MM.1S (cell line): ENCODE data around the gene RAI1.

Source experiments
- DNase-seq: peaks from one replicate; pipeline ENCODE4 v3.0.0-alpha.2; 2015
- H2AFZ ChIP-seq: fragments of 300-600 bp; sonication (generic); 2 replicates; pipeline ENCODE4 v1.6.0; 2016; ENCODE audit warnings: antibody characterized with exemption, low read length
- H3F3A ChIP-seq: fragments of 300-600 bp; sonication (generic); 2 replicates; pipeline ENCODE4 v1.6.1; 2016; ENCODE audit warnings: mild to moderate bottlenecking, antibody characterized with exemption, low read length, moderate library complexity, mixed read lengths; ENCODE audit not compliant: insufficient read depth
- H3K27ac ChIP-seq: fragments of 300-600 bp; sonication (generic); 2 replicates; pipeline ENCODE4 v1.5.1; 2016; ENCODE audit warnings: mild to moderate bottlenecking, low read length
- H3K27me3 ChIP-seq: fragments of 300-600 bp; sonication (generic); replicated peaks from 2 replicates; pipeline ENCODE4 v1.6.0; 2016; ENCODE audit warnings: low read length; ENCODE audit not compliant: insufficient read depth
- H3K36me3 ChIP-seq: fragments of 300-600 bp; sonication (generic); replicated peaks from 2 replicates; pipeline ENCODE4 v1.6.1; 2016; ENCODE audit warnings: mild to moderate bottlenecking, low read length, mixed read lengths; ENCODE audit not compliant: insufficient read depth
- H3K4me1 ChIP-seq: fragments of 300-600 bp; sonication (generic); 2 replicates; pipeline ENCODE4 v1.6.1; 2016; ENCODE audit warnings: low read length, mixed read lengths
- H3K4me2 ChIP-seq: fragments of 300-600 bp; sonication (generic); 2 replicates; pipeline ENCODE4 v1.6.0; 2016; ENCODE audit warnings: low read depth, low read length
- H3K4me3 ChIP-seq: fragments of 300-600 bp; sonication (generic); 2 replicates; pipeline ENCODE4 v1.5.1; 2016; ENCODE audit warnings: low read length, mixed read lengths
- H3K79me2 ChIP-seq: fragments of 300-600 bp; sonication (generic); 2 replicates; pipeline ENCODE4 v1.6.1; 2016; ENCODE audit warnings: mixed run types, low read length, mixed read lengths
- H3K9ac ChIP-seq: fragments of 300-600 bp; sonication (generic); 2 replicates; pipeline ENCODE4 v1.6.1; 2016; ENCODE audit warnings: low read length, mixed read lengths
- H3K9me2 ChIP-seq: fragments of 300-600 bp; sonication (generic); replicated peaks from 2 replicates; pipeline ENCODE4 v1.6.1; 2016; ENCODE audit warnings: mild to moderate bottlenecking, low read length, mixed read lengths; ENCODE audit not compliant: insufficient read depth
- H3K9me3 ChIP-seq: fragments of 300-600 bp; sonication (generic); replicated peaks from 2 replicates; pipeline ENCODE4 v1.6.1; 2016; ENCODE audit warnings: mild to moderate bottlenecking, low read length, mixed read lengths; ENCODE audit not compliant: insufficient read depth
- H4K20me1 ChIP-seq: fragments of 300-600 bp; sonication (generic); 2 replicates; pipeline ENCODE4 v1.6.1; 2016; ENCODE audit warnings: mild to moderate bottlenecking, low read length, moderate library complexity, mixed read lengths; ENCODE audit not compliant: insufficient read depth
- CTCF ChIP-seq: fragments of 300-600 bp; sonication (generic); IDR thresholded peaks from 2 replicates; pipeline ENCODE4 v1.5.1; 2016; ENCODE audit warnings: antibody characterized with exemption, low read length, mixed read lengths
- EZH2 ChIP-seq: fragments of 300-600 bp; sonication (generic); optimal IDR thresholded peaks from 2 replicates; pipeline ENCODE3; 2017; ENCODE audit warnings: low read depth, mild to moderate bottlenecking, antibody characterized with exemption, low read length, mixed read lengths
- EZH2phosphoT487 ChIP-seq: fragments of 300-600 bp; sonication (generic); IDR thresholded peaks from 2 replicates; pipeline ENCODE4 v1.6.1; 2018; ENCODE audit warnings: antibody characterized with exemption, low read length

The RAI1 gene

GRCh38 chr17:17822616-17823015 lies 141.4 kb downstream of the RAI1 start:
- H3K4me1 ChIP-seq = peaks cover 34% of the 10 kb centered on the region
- peak overlapping the region; percentile 77 for H3K9ac ChIP-seq
- no peaks in the 10 kb centered on the region; the same call in 1 of the 2 replicates for H4K20me1 ChIP-seq
- H3K27me3 ChIP-seq = no peaks in the 10 kb centered on the region
- TF ChIP-seq EZH2 (no peak), CTCF (no peak), EZH2phosphoT487 (no peak)
- H3F3A ChIP-seq = 0 out of 2 replicates have a peak, but pooled peaks cover 3% of the 10 kb centered on the region
- peaks cover 3% of the 10 kb centered on the region; the same call in 1 of the 2 replicates for H3K36me3 ChIP-seq
- peaks cover 70% of the 10 kb centered on the region for H3K79me2 ChIP-seq
- H3K9me3 ChIP-seq = no peaks in the 10 kb centered on the region
- DNase-seq = no peak
- no peak overlapping the region for H3K27ac ChIP-seq
- H3K4me2 ChIP-seq = peak overlapping the region; percentile 94
- peak overlapping the region; percentile 80 for H3K4me3 ChIP-seq
- no peak overlapping the region for H2AFZ ChIP-seq
- H3K9me2 ChIP-seq = no peaks in the 10 kb centered on the region

- peaks cover 1% of the 10 kb centered on the region; the same call in 1 of the 2 replicates for H3K36me3 ChIP-seq
- no peaks in the 10 kb centered on the region for H3K9me2 ChIP-seq
- no peaks in the 10 kb centered on the region for H3K27me3 ChIP-seq
- H2AFZ ChIP-seq = peak overlapping the region; percentile 39; the same call in 1 of the 2 replicates
- peaks cover 36% of the 10 kb centered on the region for H3K4me1 ChIP-seq
- H4K20me1 ChIP-seq = no peaks in the 10 kb centered on the region; the same call in 1 of the 2 replicates
- TF ChIP-seq EZH2 = no peak
- no peak for TF ChIP-seq CTCF
- TF ChIP-seq EZH2phosphoT487 = no peak
- peak overlapping the region; percentile 77 for H3K9ac ChIP-seq
- H3K27ac ChIP-seq = peak overlapping the region; percentile 63; the same call in 1 of the 2 replicates
- no peaks in the 10 kb centered on the region for H3K9me3 ChIP-seq
- H3K4me2 ChIP-seq = peak overlapping the region; percentile 94
- DNase-seq = peak; percentile 90
- H3K79me2 ChIP-seq = peaks cover 79% of the 10 kb centered on the region
- H3K4me3 ChIP-seq = peak overlapping the region; percentile 80
- 0 out of 2 replicates have a peak, but pooled peaks cover 3% of the 10 kb centered on the region for H3F3A ChIP-seq
Observed at GRCh38 chr17:17823433-17824118, 142.3 kb downstream of the RAI1 start.

GRCh38 chr17:17824119-17824782 lies 143.0 kb downstream of the RAI1 start:
- Histone ChIP-seq H4K20me1 (no peaks in the 10 kb centered on the region; the same call in 1 of the 2 replicates), H3K9me2 (no peaks in the 10 kb centered on the region), H3F3A (peaks cover 5% of the 10 kb centered on the region; the same call in 1 of the 2 replicates), H3K4me3 (peak overlapping the region; percentile 29), H2AFZ (peak overlapping the region; percentile 39; the same call in 1 of the 2 replicates), H3K9me3 (no peaks in the 10 kb centered on the region), H3K36me3 (no peaks in the 10 kb centered on the region), H3K4me1 (peaks cover 40% of the 10 kb centered on the region), H3K79me2 (peaks cover 79% of the 10 kb centered on the region), H3K27ac (peak overlapping the region; percentile 63; the same call in 1 of the 2 replicates), H3K4me2 (peak overlapping the region; percentile 84), H3K27me3 (no peaks in the 10 kb centered on the region), H3K9ac (peak overlapping the region; percentile 52)
- no peak for DNase-seq
- no peak for TF ChIP-seq EZH2
- TF ChIP-seq EZH2phosphoT487 = no peak
- no peak for TF ChIP-seq CTCF
